ENCODE results near the gene SMIM33. TPM values are rescaled to one million over a fixed set of nuclear protein-coding genes. Genes with fewer than 3 reads are reported as not detected.

SMIM33 gene
- total and polyA plus RNA-seq, 2 of the 13 experiments (the other 11 are each of a cell fraction or from before 2014, with no cell fraction given) = not detected

DNA sequence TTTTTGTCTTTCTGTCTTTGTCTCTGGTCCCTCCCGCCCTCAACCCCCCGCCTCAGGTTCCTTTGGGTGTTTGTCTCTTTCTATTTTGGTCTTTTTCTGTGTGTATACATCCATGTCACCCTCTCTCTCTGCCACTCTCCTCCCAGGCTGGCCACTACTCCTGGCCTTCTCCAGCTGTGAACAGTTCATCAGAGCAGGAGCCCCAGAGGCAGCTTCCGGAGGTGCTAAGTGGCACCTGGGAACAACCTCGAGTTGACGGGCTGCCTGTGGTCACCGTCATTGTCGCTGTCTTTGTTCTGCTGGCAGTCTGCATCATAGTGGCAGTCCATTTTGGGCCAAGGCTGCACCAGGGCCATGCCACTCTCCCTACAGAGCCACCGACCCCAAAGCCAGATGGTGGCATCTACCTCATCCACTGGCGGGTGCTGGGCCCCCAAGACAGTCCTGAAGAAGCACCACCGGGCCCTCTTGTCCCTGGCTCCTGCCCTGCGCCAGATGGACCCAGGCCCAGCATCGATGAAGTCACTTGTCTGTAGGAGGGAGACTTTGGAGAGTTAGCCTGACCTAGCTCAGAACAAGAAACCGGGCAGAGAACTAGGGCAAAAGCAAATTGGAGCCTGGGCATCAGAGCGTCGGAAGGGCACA lies 1.7 kb downstream of the SMIM33 start (continued):
- TF ChIP-seq, protein P1, sequence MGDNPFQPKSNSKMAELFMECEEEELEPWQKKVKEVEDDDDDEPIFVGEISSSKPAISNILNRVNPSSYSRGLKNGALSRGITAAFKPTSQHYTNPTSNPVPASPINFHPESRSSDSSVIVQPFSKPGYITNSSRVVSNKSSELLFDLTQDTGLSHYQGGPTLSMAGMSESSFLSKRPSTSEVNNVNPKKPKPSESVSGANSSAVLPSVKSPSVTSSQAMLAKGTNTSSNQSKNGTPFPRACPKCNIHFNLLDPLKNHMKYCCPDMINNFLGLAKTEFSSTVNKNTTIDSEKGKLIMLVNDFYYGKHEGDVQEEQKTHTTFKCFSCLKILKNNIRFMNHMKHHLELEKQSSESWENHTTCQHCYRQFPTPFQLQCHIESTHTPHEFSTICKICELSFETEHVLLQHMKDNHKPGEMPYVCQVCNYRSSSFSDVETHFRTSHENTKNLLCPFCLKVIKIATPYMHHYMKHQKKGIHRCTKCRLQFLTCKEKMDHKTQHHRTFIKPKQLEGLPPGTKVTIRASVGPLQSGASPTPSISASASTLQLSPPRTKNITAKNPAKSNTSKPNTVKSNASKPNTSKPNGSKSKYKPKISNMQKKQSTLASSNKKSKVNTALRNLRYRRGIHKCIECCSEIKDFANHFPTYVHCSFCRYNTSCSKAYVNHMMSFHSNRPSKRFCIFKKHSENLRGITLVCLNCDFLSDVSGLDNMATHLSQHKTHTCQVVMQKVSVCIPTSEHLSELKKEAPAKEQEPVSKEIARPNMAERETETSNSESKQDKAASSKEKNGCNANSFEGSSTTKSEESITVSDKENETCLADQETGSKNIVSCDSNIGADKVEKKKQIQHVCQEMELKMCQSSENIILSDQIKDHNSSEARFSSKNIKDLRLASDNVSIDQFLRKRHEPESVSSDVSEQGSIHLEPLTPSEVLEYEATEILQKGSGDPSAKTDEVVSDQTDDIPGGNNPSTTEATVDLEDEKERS (CRISPR knock-in tag; IDR thresholded peaks at IDR 0.05) = no peak
- TF ChIP-seq ZNF883 (CRISPR knock-in tag; IDR thresholded peaks at IDR 0.05; ENCODE audit: not compliant biosample characterization) (no peak), HOXA7 (CRISPR knock-in tag; IDR thresholded peaks at IDR 0.05) (no peak), PHF5A (CRISPR knock-in tag; IDR thresholded peaks at IDR 0.05; ENCODE audit: low read depth, unreplicated experiment) (no peak)
- TF ChIP-seq, protein P2, sequence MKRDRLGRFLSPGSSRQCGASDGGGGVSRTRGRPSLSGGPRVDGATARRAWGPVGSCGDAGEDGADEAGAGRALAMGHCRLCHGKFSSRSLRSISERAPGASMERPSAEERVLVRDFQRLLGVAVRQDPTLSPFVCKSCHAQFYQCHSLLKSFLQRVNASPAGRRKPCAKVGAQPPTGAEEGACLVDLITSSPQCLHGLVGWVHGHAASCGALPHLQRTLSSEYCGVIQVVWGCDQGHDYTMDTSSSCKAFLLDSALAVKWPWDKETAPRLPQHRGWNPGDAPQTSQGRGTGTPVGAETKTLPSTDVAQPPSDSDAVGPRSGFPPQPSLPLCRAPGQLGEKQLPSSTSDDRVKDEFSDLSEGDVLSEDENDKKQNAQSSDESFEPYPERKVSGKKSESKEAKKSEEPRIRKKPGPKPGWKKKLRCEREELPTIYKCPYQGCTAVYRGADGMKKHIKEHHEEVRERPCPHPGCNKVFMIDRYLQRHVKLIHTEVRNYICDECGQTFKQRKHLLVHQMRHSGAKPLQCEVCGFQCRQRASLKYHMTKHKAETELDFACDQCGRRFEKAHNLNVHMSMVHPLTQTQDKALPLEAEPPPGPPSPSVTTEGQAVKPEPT (CRISPR knock-in tag; IDR thresholded peaks at IDR 0.05; ENCODE audit: low read depth) = no peak

DNA sequence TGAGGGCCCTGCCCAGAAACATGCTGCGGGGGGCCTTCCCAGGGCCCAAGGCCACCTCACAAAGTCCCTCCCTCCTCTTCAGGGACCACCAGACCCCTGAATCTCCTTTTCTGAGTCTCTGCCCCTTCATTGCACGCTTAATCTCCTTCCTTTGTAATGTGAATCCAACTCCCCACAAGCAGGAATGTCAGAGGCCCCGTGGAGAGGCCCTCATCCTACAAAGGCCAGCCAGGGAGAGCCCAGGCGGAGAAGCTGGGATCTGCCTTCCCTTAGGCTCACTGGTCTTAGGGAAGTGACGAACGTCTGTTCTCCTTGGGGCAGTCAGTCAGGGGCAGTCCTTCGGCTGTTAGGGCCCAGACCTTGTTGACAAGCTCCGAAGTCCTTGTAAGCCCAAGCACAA lies 2.3 kb downstream of the SMIM33 start:
- ChIA-PET POLR2A (interaction anchor here (1.5 kb wide), 1 partner anchor 30 kb away, joined by 4 read pairs; no protein-coding TSS in a partner anchor), CTCF (ENCODE audit: low intra/inter-chr PET ratio, low total read pairs) (no interaction called here)
- in situ Hi-C loops (cut with HindIII; ENCODE audit: extremely low pct_ligation_motif_present, low pct_unique_long_range_greater_than_20kb) = no loop called here
- Histone ChIP-seq H3K9me3 (ENCODE audit: low read length) (no peaks in the 10 kb centered on the region), H3K4me2 (ENCODE audit: low read depth, low read length) (peak overlapping the region; percentile 46), H3K4me3 (replicated peaks in 1 of 3; ENCODE audit: insufficient read depth in 1 of 3, low read depth in 2 of 3, low read length in 3 of 3) (no peak overlapping the region), H4K20me1 (ENCODE audit: insufficient read depth, low read length) (no peaks in the 10 kb centered on the region), H3K9ac (ENCODE audit: insufficient read depth, low read depth, low read length) (no peak overlapping the region), H3K27me3 (ENCODE audit: control insufficient read depth in 1 of 2, insufficient read depth in 2 of 2, low read length in 2 of 2) (peaks cover 6 to 22% of the 10 kb centered on the region in 2 experiments; a peak in 4 of 5 replicates), H3K36me3 (replicated peaks in 1 of 2; ENCODE audit: control insufficient read depth in 1 of 2, insufficient read depth in 2 of 2, low read length in 2 of 2) (no peaks in the 10 kb centered on the region), H3K79me2 (ENCODE audit: insufficient read depth, low read length) (no peaks in the 10 kb centered on the region), H3K27ac (ENCODE audit: extremely low read length, insufficient read depth, low read length) (no peak overlapping the region), H3K4me1 (ENCODE audit: insufficient read depth, low read length) (peaks cover 26% of the 10 kb centered on the region), H2AFZ (ENCODE audit: low read length) (no peak overlapping the region)
- no peak for FAIRE-seq
- 18% methylated on average over 6 of the region's 8 CpGs for WGBS (ENCODE audit: low lambda C conversion rate)
- TF ChIP-seq, protein P3, sequence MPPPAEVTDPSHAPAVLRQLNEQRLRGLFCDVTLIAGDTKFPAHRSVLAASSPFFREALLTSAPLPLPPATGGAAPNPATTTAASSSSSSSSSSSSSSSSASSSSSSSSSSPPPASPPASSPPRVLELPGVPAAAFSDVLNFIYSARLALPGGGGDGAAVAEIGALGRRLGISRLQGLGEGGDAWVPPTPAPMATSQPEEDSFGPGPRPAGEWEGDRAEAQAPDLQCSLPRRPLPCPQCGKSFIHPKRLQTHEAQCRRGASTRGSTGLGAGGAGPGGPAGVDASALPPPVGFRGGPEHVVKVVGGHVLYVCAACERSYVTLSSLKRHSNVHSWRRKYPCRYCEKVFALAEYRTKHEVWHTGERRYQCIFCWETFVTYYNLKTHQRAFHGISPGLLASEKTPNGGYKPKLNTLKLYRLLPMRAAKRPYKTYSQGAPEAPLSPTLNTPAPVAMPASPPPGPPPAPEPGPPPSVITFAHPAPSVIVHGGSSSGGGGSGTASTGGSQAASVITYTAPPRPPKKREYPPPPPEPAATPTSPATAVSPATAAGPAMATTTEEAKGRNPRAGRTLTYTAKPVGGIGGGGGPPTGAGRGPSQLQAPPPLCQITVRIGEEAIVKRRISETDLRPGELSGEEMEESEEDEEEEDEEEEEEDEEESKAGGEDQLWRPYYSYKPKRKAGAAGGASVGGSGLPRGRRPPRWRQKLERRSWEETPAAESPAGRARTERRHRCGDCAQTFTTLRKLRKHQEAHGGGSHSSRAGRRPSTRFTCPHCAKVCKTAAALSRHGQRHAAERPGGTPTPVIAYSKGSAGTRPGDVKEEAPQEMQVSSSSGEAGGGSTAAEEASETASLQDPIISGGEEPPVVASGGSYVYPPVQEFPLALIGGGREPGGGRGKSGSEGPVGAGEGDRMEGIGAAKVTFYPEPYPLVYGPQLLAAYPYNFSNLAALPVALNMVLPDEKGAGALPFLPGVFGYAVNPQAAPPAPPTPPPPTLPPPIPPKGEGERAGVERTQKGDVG (CRISPR knock-in tag; IDR thresholded peaks at IDR 0.05; ENCODE audit: borderline replicate concordance) = no peak
- no peak for DNase-seq (ENCODE audit: low spot score)
- peak; percentile 34 for ATAC-seq
- BruUV-seq (replicated peaks) = no TSS peak
- intact Hi-C loops (cut with micrococcal nuclease; ENCODE audit: unreplicated experiment) = no loop called here

All from HepG2 (cell line).